A673 (cell line): ENCODE measurements around the gene ZNF117.
"Not testable (repeated sequence)": the region's sequence is repeated elsewhere in the genome, so short reads cannot be mapped to it uniquely, and the experiment has no call there.

Source experiments
- CTCF ChIP-seq: fragments of 300-800, 200-600 bp; sonication (generic); conservative IDR thresholded peaks from 2 replicates; pipeline ENCODE4 v1.5.1; 2017; ENCODE audit warnings: low read depth, mild to moderate bottlenecking, antibody characterized with exemption, low read length, moderate library complexity, mixed read lengths
- EZH2 ChIP-seq: fragments of 200-600 bp; sonication (generic); IDR thresholded peaks from 2 replicates; pipeline ENCODE4 v1.6.1; 2017; ENCODE audit warnings: borderline replicate concordance, low read depth, mild to moderate bottlenecking, mixed read lengths, antibody characterized with exemption, low read length; ENCODE audit not compliant: poor library complexity, severe bottlenecking

- TF ChIP-seq CTCF, EZH2: not testable (repeated sequence)
These were observed 42.1 kb downstream of the ZNF117 start for GRCh38 chr7:64948774-64949173.
